T-cell (primary cell): ENCODE measurements around the gene STXBP5L. TPM values are rescaled to one million over a fixed set of nuclear protein-coding genes. Genes with fewer than 3 reads are reported as not detected.

Source experiments
- ATAC-seq, 4 experiments: fragments of 200-7000 bp in 3 of 4; fragments of 150-1000 bp in 1 of 4; cut with Tn5 transposase; replicated peaks in 1 of 4; 1 replicate in 3 of 4; 2 replicates in 1 of 4; pipeline ENCODE4 v1.10.0; 2021; ENCODE audit warnings: moderate library complexity in 3 of 4, mild to moderate bottlenecking in 2 of 4, moderate number of reproducible peaks in 1 of 4
- CTCF ChIA-PET, 2 donors: fragments of 300-600 bp; sonication (Branson Sonifier 250); formaldehyde crosslinking; loops; one replicate each; lab custom pipeline; 2022; ENCODE audit warnings: antibody characterized with exemption in 2 of 2; lab: Charles Lee
- POLR2A ChIA-PET, 2 donors: fragments of 300-600 bp; sonication (Branson Sonifier 250); formaldehyde crosslinking; loops; one replicate each; lab custom pipeline; 2022; ENCODE audit warnings: antibody characterized with exemption in 2 of 2; lab: Charles Lee
- DNase-seq, 35 experiments: peaks; one replicate each; pipeline versions ENCODE4 v3.0.0 to v3.0.0-alpha.2; 2013 to 2023
- H3K27ac ChIP-seq: one replicate; pipeline ENCODE4 v1.5.1; 2013; ENCODE audit warnings: low read length
- H3K27me3 ChIP-seq, 2 experiments: replicated peaks in 1 of 2; 1 replicate in 1 of 2; 2 replicates in 1 of 2; pipeline versions ENCODE4 v1.6.1 to v1.7.0; 2013; ENCODE audit warnings: low read length in 1 of 2, mixed read lengths in 1 of 2; ENCODE audit not compliant: control insufficient read depth in 2 of 2, insufficient read depth in 2 of 2; ENCODE audit errors: extremely low read depth in 1 of 2
- H3K36me3 ChIP-seq, 2 donors: 1 replicate in 1 of 2; 2 replicates in 1 of 2; pipeline versions ENCODE4 v1.6.1 to v1.7.0; 2013; ENCODE audit warnings: low read length in 1 of 2; ENCODE audit not compliant: control insufficient read depth in 2 of 2, insufficient read depth in 1 of 2; ENCODE audit errors: extremely low read depth in 1 of 2
- H3K4me1 ChIP-seq, 2 experiments: 1 replicate in 1 of 2; 2 replicates in 1 of 2; pipeline versions ENCODE4 v1.6.1 to v1.7.0; 2013; ENCODE audit warnings: low read length in 2 of 2, mixed read lengths in 1 of 2; ENCODE audit not compliant: insufficient read depth in 2 of 2, control insufficient read depth in 1 of 2; ENCODE audit errors: extremely low read depth in 1 of 2
- H3K4me3 ChIP-seq, 2 donors: 1 replicate in 1 of 2; 2 replicates in 1 of 2; pipeline versions ENCODE4 v1.5.1 to v1.7.0; 2013; ENCODE audit warnings: mild to moderate bottlenecking in 2 of 2, low read length in 1 of 2, moderate library complexity in 1 of 2; ENCODE audit not compliant: control insufficient read depth in 1 of 2; ENCODE audit errors: extremely low read depth in 1 of 2
- H3K9me3 ChIP-seq: 2 replicates; pipeline ENCODE4 v1.7.0; 2013
- H3K27ac Mint-ChIP-seq, 2 donors: one replicate each; pipeline ENCODE4 v1.8.0; 2020 to 2021; ENCODE audit warnings: mild to moderate bottlenecking in 2 of 2, mixed read lengths in 2 of 2
- H3K27me3 Mint-ChIP-seq, 2 donors: one replicate each; pipeline ENCODE4 v1.8.0; 2021 to 2022; ENCODE audit warnings: mixed read lengths in 2 of 2
- H3K36me3 Mint-ChIP-seq: one replicate; pipeline ENCODE4 v1.8.0; 2021; ENCODE audit warnings: mixed read lengths
- H3K4me1 Mint-ChIP-seq, 3 donors: one replicate each; pipeline ENCODE4 v1.8.0; 2020 to 2022; ENCODE audit warnings: mixed read lengths in 3 of 3, mild to moderate bottlenecking in 1 of 3
- H3K4me3 Mint-ChIP-seq, 3 donors: one replicate each; pipeline ENCODE4 v1.8.0; 2020 to 2022; ENCODE audit warnings: mild to moderate bottlenecking in 3 of 3, mixed read lengths in 3 of 3, moderate library complexity in 3 of 3
- H3K9me3 Mint-ChIP-seq, 3 donors: one replicate each; pipeline ENCODE4 v1.8.0; 2020 to 2022; ENCODE audit warnings: mixed read lengths in 3 of 3
- WGBS: methylation state at CpG from one replicate; pipeline ENCODE4 v1.1.5; 2013; ENCODE audit warnings: missing lambda C conversion rate; ENCODE audit not compliant: insufficient coverage; 5-methylcytosine and 5-hydroxymethylcytosine counted together
- total RNA-seq, 35 experiments: library from RNA in 6 of 35; stranded (reverse) in 6 of 35; fragments of 120-200 nt in 1 of 35; gene quantifications; one replicate each; pipeline versions ENCODE4 v1.2.1 to v1.2.4 and lab custom pipeline; 2013 to 2026

STXBP5L gene
- total RNA-seq, 5 donors from 2014 or later (not counting 1 experiment from before 2014, with no cell fraction given): not detected

- Histone ChIP-seq H3K9me3 (peaks cover 2% of the 10 kb centered on the region), H3K4me3 (no peak overlapping the region), H3K27ac (no peak overlapping the region), H3K4me1 (peaks cover 4 to 15% of the 10 kb centered on the region in 2 experiments), H3K27me3 (peaks cover 3 to 20% of the 10 kb centered on the region in 2 experiments), H3K36me3 (no peaks in the 10 kb centered on the region)
- H3K36me3 Mint-ChIP-seq: no peaks in the 10 kb centered on the region
- peak overlapping the region in 2 of 3 donors; percentile 51 to 88 for H3K4me3 Mint-ChIP-seq
- H3K9me3 Mint-ChIP-seq: peaks cover 2 to 8% (median 4%) of the 10 kb centered on the region in 3 donors
- ATAC-seq (no peak), DNase-seq (no peak)
- H3K27me3 Mint-ChIP-seq: peaks cover 57 to 65% of the 10 kb centered on the region in 2 donors
- CTCF ChIA-PET: no interaction called here
- no peak overlapping the region for H3K27ac Mint-ChIP-seq
- POLR2A ChIA-PET: no interaction called here
- WGBS: no CpG with 5 or more reads among the region's 4 CpGs
- H3K4me1 Mint-ChIP-seq: peaks cover 17 to 24% (median 18%) of the 10 kb centered on the region in 3 donors
These were observed 1.5 kb downstream of the STXBP5L start for GRCh38 chr3:120909602-120909878.

- DNase-seq: no peak
- Histone ChIP-seq H3K36me3 (no peaks in the 10 kb centered on the region), H3K9me3 (peaks cover 2% of the 10 kb centered on the region), H3K4me1 (no peaks in the 10 kb centered on the region), H3K27ac (no peak overlapping the region), H3K4me3 (no peak overlapping the region), H3K27me3 (no peaks in the 10 kb centered on the region)
- ChIA-PET CTCF (no interaction called here), POLR2A (no interaction called here)
- ATAC-seq: no peak
- H3K4me3 Mint-ChIP-seq: no peak overlapping the region
- H3K27me3 Mint-ChIP-seq: no peaks in the 10 kb centered on the region
- H3K4me1 Mint-ChIP-seq: no peaks in the 10 kb centered on the region
- peaks cover 16 to 30% (median 20%) of the 10 kb centered on the region in 3 donors for H3K9me3 Mint-ChIP-seq
- no CpG with 5 or more reads among the region's 1 CpG for WGBS
- no peak overlapping the region for H3K27ac Mint-ChIP-seq
- no peaks in the 10 kb centered on the region for H3K36me3 Mint-ChIP-seq
These were observed 18.1 kb downstream of the STXBP5L start for GRCh38 chr3:120926146-120926545.

- Histone ChIP-seq H3K27me3 (no peaks in the 10 kb centered on the region), H3K9me3 (peaks cover 2% of the 10 kb centered on the region), H3K36me3 (no peaks in the 10 kb centered on the region), H3K27ac (no peak overlapping the region), H3K4me3 (no peak overlapping the region), H3K4me1 (no peaks in the 10 kb centered on the region)
- ChIA-PET CTCF (interaction anchor here in 1 of 2 donors (0.6 kb wide), 1 partner anchor 28 kb away, joined by 3 read pairs; no protein-coding TSS in a partner anchor), POLR2A (no interaction called here)
- WGBS: 50% methylated on average over 1 of the region's 1 CpG
- DNase-seq (no peak), ATAC-seq (no peak)
- Mint-ChIP-seq H3K27ac (no peak overlapping the region), H3K4me1 (no peaks in the 10 kb centered on the region), H3K9me3 (peaks cover 13 to 30% (median 16%) of the 10 kb centered on the region in 3 donors), H3K27me3 (no peaks in the 10 kb centered on the region), H3K4me3 (no peak overlapping the region), H3K36me3 (no peaks in the 10 kb centered on the region)
These were observed 21.0 kb downstream of the STXBP5L start for GRCh38 chr3:120928991-120929390.

- Mint-ChIP-seq H3K27ac (no peak overlapping the region), H3K27me3 (no peaks in the 10 kb centered on the region), H3K36me3 (no peaks in the 10 kb centered on the region), H3K9me3 (peaks cover 2 to 15% (median 12%) of the 10 kb centered on the region in 3 donors), H3K4me3 (no peak overlapping the region), H3K4me1 (no peaks in the 10 kb centered on the region)
- H3K27ac ChIP-seq: no peak overlapping the region
- WGBS: no CpG with 5 or more reads among the region's 2 CpGs
- DNase-seq (no peak), ATAC-seq (no peak)
- H3K27me3 ChIP-seq: no peaks in the 10 kb centered on the region
- ChIA-PET CTCF (interaction anchor here in 1 of 2 donors (0.9 kb wide), 1 partner anchor 21 kb away, joined by 3 read pairs; no protein-coding TSS in a partner anchor), POLR2A (no interaction called here)
- no peak overlapping the region for H3K4me3 ChIP-seq
- no peaks in the 10 kb centered on the region for H3K36me3 ChIP-seq
- H3K4me1 ChIP-seq: no peaks in the 10 kb centered on the region
- H3K9me3 ChIP-seq: no peaks in the 10 kb centered on the region
These were observed 23.6 kb downstream of the STXBP5L start for GRCh38 chr3:120931593-120931992.

- ChIA-PET POLR2A (no interaction called here), CTCF (interaction anchor here in 1 of 2 donors (0.6 kb wide), 1 partner anchor 27 kb away, joined by 3 read pairs; no protein-coding TSS in a partner anchor)
- Histone ChIP-seq H3K9me3 (no peaks in the 10 kb centered on the region), H3K36me3 (no peaks in the 10 kb centered on the region), H3K4me3 (no peak overlapping the region), H3K27ac (no peak overlapping the region), H3K4me1 (no peaks in the 10 kb centered on the region), H3K27me3 (no peaks in the 10 kb centered on the region)
- ATAC-seq: no peak
- no peak overlapping the region for H3K4me3 Mint-ChIP-seq
- H3K4me1 Mint-ChIP-seq: no peaks in the 10 kb centered on the region
- no peaks in the 10 kb centered on the region for H3K27me3 Mint-ChIP-seq
- no peak overlapping the region for H3K27ac Mint-ChIP-seq
- no CpG with 5 or more reads among the region's 3 CpGs for WGBS
- H3K36me3 Mint-ChIP-seq: no peaks in the 10 kb centered on the region
- H3K9me3 Mint-ChIP-seq: peaks cover 0 to 11% (median 4%) of the 10 kb centered on the region in 3 donors
- no peak for DNase-seq
These were observed 48.1 kb downstream of the STXBP5L start for GRCh38 chr3:120956143-120956542.

- Mint-ChIP-seq H3K4me3 (no peak overlapping the region), H3K27ac (no peak overlapping the region), H3K27me3 (no peaks in the 10 kb centered on the region), H3K36me3 (no peaks in the 10 kb centered on the region), H3K4me1 (no peaks in the 10 kb centered on the region), H3K9me3 (peaks cover 9 to 36% (median 21%) of the 10 kb centered on the region in 3 donors)
- ATAC-seq (peak in 1 of 4 experiments; percentile 20), DNase-seq (no peak)
- H3K36me3 ChIP-seq: no peaks in the 10 kb centered on the region
- no peaks in the 10 kb centered on the region for H3K4me1 ChIP-seq
- no peaks in the 10 kb centered on the region for H3K27me3 ChIP-seq
- WGBS: 69% methylated on average over 3 of the region's 3 CpGs
- no peak overlapping the region for H3K27ac ChIP-seq
- no peaks in the 10 kb centered on the region for H3K9me3 ChIP-seq
- CTCF ChIA-PET: no interaction called here
- no peak overlapping the region for H3K4me3 ChIP-seq
- POLR2A ChIA-PET: no interaction called here
These were observed 74.8 kb downstream of the STXBP5L start for GRCh38 chr3:120982608-120983320.
